DOHH2 (cell line): ENCODE measurements around the gene TNPO2.

ENCODE experiments used
- H3F3A ChIP-seq: fragments of 200-600 bp; sonication (generic), shearing (Covaris generic); 2 replicates; pipeline ENCODE4 v1.6.0; 2016; ENCODE audit warnings: antibody characterized with exemption, mild to moderate bottlenecking; ENCODE audit not compliant: control insufficient read depth, insufficient read depth
- H3K27ac ChIP-seq: fragments of 200-600 bp; sonication (generic); 2 replicates; pipeline ENCODE4 v1.5.1; 2014; ENCODE audit warnings: low read depth, mild to moderate bottlenecking, low read length, moderate library complexity
- H3K27me3 ChIP-seq: fragments of 200-600 bp; sonication (generic); 2 replicates; pipeline ENCODE4 v1.6.1; 2014; ENCODE audit warnings: mild to moderate bottlenecking, low read length, mixed read lengths; ENCODE audit not compliant: control insufficient read depth
- H3K36me3 ChIP-seq: fragments of 200-600 bp; sonication (generic); 2 replicates; pipeline ENCODE4 v1.6.1; 2014; ENCODE audit warnings: mild to moderate bottlenecking, low read length, moderate library complexity, mixed read lengths; ENCODE audit not compliant: control insufficient read depth
- H3K4me1 ChIP-seq: fragments of 200-600 bp; sonication (generic); 2 replicates; pipeline ENCODE4 v1.6.1; 2014; ENCODE audit warnings: mild to moderate bottlenecking, low read length, mixed read lengths; ENCODE audit not compliant: control insufficient read depth
- H3K4me2 ChIP-seq: fragments of 200-600 bp; sonication (generic); 2 replicates; pipeline ENCODE4 v1.6.0; 2014; ENCODE audit warnings: mild to moderate bottlenecking, low read length, moderate library complexity
- H3K4me3 ChIP-seq: fragments of 200-600 bp; sonication (generic); 2 replicates; pipeline ENCODE4 v1.5.1; 2014; ENCODE audit warnings: mild to moderate bottlenecking, low read length, mixed read lengths
- H3K79me2 ChIP-seq: fragments of 200-600 bp; sonication (generic); 2 replicates; pipeline ENCODE4 v1.6.1; 2014; ENCODE audit warnings: mild to moderate bottlenecking, low read length, mixed read lengths; ENCODE audit not compliant: control insufficient read depth
- H3K9me2 ChIP-seq: fragments of 200-600 bp; sonication (generic); replicated peaks from 2 replicates; pipeline ENCODE4 v1.6.1; 2014; ENCODE audit warnings: mild to moderate bottlenecking, low read length, mixed read lengths; ENCODE audit not compliant: control insufficient read depth
- H3K9me3 ChIP-seq: fragments of 200-600 bp; sonication (generic); 2 replicates; pipeline ENCODE4 v1.6.1; 2014; ENCODE audit warnings: antibody characterized with exemption, low read length, mixed read lengths; ENCODE audit not compliant: control insufficient read depth, insufficient read depth
- H4K20me1 ChIP-seq: fragments of 200-600 bp; sonication (generic); 2 replicates; pipeline ENCODE4 v1.6.0; 2014; ENCODE audit warnings: low read depth, mild to moderate bottlenecking, antibody characterized with exemption, low read length, moderate library complexity; ENCODE audit not compliant: control insufficient read depth, insufficient read depth
- EZH2phosphoT487 ChIP-seq: fragments of 200-600 bp; sonication (generic); IDR thresholded peaks from 2 replicates; pipeline ENCODE4 v1.6.1; 2017; ENCODE audit warnings: borderline replicate concordance, mild to moderate bottlenecking, antibody characterized with exemption, low read length, moderate library complexity, mixed read lengths
- TF ChIP-seq, protein P1 (sequence below): fragments of 200-600 bp; sonication (generic); IDR thresholded peaks from one replicate; pipeline ENCODE4 v1.5.1; 2014; ENCODE audit warnings: antibody characterized with exemption, mild to moderate bottlenecking, low read depth, low read length; ENCODE audit not compliant: poor library complexity, severe bottlenecking

The TNPO2 gene

DNA sequence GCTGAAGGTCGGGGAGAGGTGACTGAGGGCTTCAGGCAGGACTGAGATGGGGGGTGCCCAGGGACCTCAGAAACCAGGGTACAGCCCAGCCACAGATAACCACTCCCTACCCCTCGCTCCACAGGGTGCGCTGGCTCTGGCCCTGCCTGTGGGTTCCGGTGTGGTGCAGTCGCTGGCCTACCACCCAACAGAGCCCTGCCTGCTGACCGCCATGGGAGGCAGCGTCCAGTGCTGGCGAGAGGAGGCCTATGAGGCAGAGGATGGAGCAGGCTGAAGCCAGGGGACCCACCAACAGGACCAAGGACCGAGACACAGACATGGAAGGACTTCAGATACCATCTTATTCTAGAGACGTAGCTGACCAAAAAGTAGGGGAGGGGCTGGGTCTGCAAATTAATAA lies 48.3 kb downstream of the TNPO2 start:
- Histone ChIP-seq H3K4me2 (no peak overlapping the region), H4K20me1 (peaks cover 9% of the 10 kb centered on the region; the same call in 1 of the 2 replicates), H3K4me3 (no peak overlapping the region), H3K9me3 (no peaks in the 10 kb centered on the region), H3K27ac (no peak overlapping the region), H3F3A (no peaks in the 10 kb centered on the region), H3K9me2 (no peaks in the 10 kb centered on the region), H3K36me3 (peaks cover 74% of the 10 kb centered on the region), H3K27me3 (no peaks in the 10 kb centered on the region), H3K4me1 (peaks cover 8% of the 10 kb centered on the region), H3K79me2 (peaks cover 34% of the 10 kb centered on the region)
- TF ChIP-seq EZH2phosphoT487, result no peak
- TF ChIP-seq, protein P1, sequence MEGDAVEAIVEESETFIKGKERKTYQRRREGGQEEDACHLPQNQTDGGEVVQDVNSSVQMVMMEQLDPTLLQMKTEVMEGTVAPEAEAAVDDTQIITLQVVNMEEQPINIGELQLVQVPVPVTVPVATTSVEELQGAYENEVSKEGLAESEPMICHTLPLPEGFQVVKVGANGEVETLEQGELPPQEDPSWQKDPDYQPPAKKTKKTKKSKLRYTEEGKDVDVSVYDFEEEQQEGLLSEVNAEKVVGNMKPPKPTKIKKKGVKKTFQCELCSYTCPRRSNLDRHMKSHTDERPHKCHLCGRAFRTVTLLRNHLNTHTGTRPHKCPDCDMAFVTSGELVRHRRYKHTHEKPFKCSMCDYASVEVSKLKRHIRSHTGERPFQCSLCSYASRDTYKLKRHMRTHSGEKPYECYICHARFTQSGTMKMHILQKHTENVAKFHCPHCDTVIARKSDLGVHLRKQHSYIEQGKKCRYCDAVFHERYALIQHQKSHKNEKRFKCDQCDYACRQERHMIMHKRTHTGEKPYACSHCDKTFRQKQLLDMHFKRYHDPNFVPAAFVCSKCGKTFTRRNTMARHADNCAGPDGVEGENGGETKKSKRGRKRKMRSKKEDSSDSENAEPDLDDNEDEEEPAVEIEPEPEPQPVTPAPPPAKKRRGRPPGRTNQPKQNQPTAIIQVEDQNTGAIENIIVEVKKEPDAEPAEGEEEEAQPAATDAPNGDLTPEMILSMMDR, result no peak

DNA sequence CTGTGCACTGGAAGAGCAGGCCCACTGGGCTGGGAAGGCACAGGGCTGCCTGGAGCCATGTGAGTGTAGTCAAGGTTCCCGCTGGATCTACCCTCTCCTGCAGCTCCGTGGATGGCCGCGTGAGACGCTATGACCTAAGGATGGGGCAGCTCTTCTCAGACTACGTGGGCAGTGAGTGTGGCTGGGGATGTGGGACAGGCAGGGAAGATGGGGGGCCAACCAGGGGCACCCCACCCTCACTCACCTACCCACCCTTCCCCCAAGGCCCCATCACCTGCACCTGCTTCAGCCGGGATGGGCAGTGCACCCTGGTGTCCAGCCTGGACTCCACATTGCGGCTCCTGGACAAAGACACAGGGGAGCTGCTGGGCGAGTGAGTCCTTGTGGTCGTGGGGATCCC lies 51.0 kb downstream of the TNPO2 start:
- H3K4me3 ChIP-seq, result no peak overlapping the region
- H3K4me2 ChIP-seq, result no peak overlapping the region
- H3K36me3 ChIP-seq, result peaks cover 54% of the 10 kb centered on the region
- H3K4me1 ChIP-seq, result peaks cover 18% of the 10 kb centered on the region
- no peak for TF ChIP-seq EZH2phosphoT487
- TF ChIP-seq, protein P1, result no peak
- H3K9me2 ChIP-seq, result no peaks in the 10 kb centered on the region
- H3K9me3 ChIP-seq, result no peaks in the 10 kb centered on the region
- no peak overlapping the region for H3K27ac ChIP-seq
- no peaks in the 10 kb centered on the region for H3K27me3 ChIP-seq
- H4K20me1 ChIP-seq, result no peaks in the 10 kb centered on the region
- H3K79me2 ChIP-seq, result peaks cover 43% of the 10 kb centered on the region
- H3F3A ChIP-seq, result 0 out of 2 replicates have a peak, but pooled peaks cover 1% of the 10 kb centered on the region

DNA sequence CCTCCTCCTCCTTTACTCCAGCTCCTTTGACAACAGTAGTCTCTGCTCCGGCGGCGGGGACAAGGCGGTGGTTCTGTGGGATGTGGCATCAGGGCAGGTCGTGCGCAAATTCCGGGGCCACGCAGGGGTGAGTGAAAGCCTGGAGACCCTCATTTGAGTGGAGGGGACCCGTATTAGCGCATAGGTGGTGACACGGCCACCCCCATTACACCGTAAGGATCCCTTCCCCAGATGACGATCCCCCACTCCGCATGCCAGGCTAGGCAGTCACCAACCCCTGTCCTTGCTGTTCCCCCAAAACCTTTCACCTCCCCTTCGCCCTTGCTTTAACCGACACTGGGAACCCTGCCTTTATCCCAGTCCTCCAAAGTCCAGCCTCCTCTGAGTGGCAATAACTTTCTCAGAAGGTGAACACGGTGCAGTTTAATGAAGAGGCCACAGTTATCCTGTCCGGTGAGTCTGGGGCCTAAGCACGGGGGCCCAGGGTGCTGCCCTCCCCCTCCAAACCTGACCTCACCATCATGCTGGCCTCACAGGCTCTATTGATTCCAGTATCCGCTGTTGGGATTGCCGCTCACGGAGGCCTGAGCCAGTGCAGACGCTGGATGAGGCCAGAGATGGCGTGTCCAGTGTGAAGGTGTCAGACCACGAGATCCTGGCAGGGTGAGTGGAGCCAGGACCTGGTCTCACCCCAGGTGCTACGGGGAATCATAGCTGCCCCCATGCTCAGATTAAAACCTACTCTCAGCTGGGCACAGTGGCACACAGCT lies 53.4 kb downstream of the TNPO2 start:
- H3K4me3 ChIP-seq, result peak overlapping the region; percentile 89
- TF ChIP-seq, protein P1, result no peak
- no peak for TF ChIP-seq EZH2phosphoT487
- no peaks in the 10 kb centered on the region for H4K20me1 ChIP-seq
- H3K27ac ChIP-seq, result no peak overlapping the region
- peak overlapping the region; percentile 92 for H3K4me2 ChIP-seq
- H3K9me3 ChIP-seq, result no peaks in the 10 kb centered on the region
- H3K79me2 ChIP-seq, result peaks cover 53% of the 10 kb centered on the region
- peaks cover 34% of the 10 kb centered on the region for H3K4me1 ChIP-seq
- H3K36me3 ChIP-seq, result peaks cover 33% of the 10 kb centered on the region
- H3K27me3 ChIP-seq, result no peaks in the 10 kb centered on the region
- 0 out of 2 replicates have a peak, but pooled peaks cover 3% of the 10 kb centered on the region for H3F3A ChIP-seq
- H3K9me2 ChIP-seq, result no peaks in the 10 kb centered on the region
